Mucosa of descending colon (tissue), 3 donors: ENCODE data around the gene ASCC2. TPM values are rescaled to one million over a fixed set of nuclear protein-coding genes. Genes with fewer than 3 reads are reported as not detected.
A peak's percentile ranks its signal among the peaks of the same experiment; 100 is the strongest.

Source experiments
- ATAC-seq: fragments of 200-7000 bp; cut with Tn5 transposase; one replicate; pipeline ENCODE4 v1.9.1; 2020; ENCODE audit warnings: mild to moderate bottlenecking, moderate library complexity
- DNase-seq, 3 donors: peaks; one replicate each; pipeline ENCODE4 v3.0.0-alpha.2; 2020
- H3K36me3 ChIP-seq: fragments of 200-600 bp; one replicate; pipeline ENCODE4 v1.8.0; 2021; ENCODE audit warnings: low read depth, mild to moderate bottlenecking
- H3K4me1 ChIP-seq: fragments of 200-600 bp; one replicate; pipeline ENCODE4 v1.8.0; 2021; ENCODE audit warnings: low read depth, mild to moderate bottlenecking
- H3K4me3 ChIP-seq: fragments of 200-600 bp; one replicate; pipeline ENCODE4 v1.8.0; 2021; ENCODE audit warnings: mild to moderate bottlenecking
- H3K9me3 ChIP-seq: fragments of 200-600 bp; one replicate; pipeline ENCODE4 v1.8.0; 2021; ENCODE audit warnings: mild to moderate bottlenecking
- CTCF ChIP-seq: fragments of 200-600 bp; IDR thresholded peaks from one replicate; pipeline ENCODE4 v1.8.0; 2022; ENCODE audit warnings: antibody characterized with exemption, mild to moderate bottlenecking
- intact Hi-C, 2 donors: fragments of 100-400 bp; cut with DNase I in 1 of 2; cut with micrococcal nuclease in 1 of 2; formaldehyde crosslinking; loops; one replicate each; pipeline versions ENCODE4 v1.11.0 to v1.11.1; 2022; cut with DNase I, micrococcal nuclease
- total RNA-seq, 3 donors: library from RNA; stranded (reverse); fragmentation: NEBNext Ultra II Directional in 2 of 3; extraction: Animal tissue kit (Norgen Biotek cat#: 25700) in 2 of 3; gene quantifications; one replicate each; pipeline versions ENCODE4 v1.2.1 to v1.2.4, GENCODE V29; 2021 to 2023
- donor health status: DM: no; HTN: no; CAD: no; lungs with moderate emphysema.
- donor health status: DM: no; HTN: no; CAD: no.
- donor health status: DM: no; HTN: yes; CAD: no.

Gene ASCC2
- total RNA-seq, 3 donors from 2014 or later: 61.3 to 81.0 (median 63.5) TPM

- intact Hi-C loops: no loop called here
- H3K4me3 ChIP-seq: no peak overlapping the region
- TF ChIP-seq CTCF: no peak
- no peak for DNase-seq
- ATAC-seq: peak; percentile 37
- no peaks in the 10 kb centered on the region for H3K36me3 ChIP-seq
- H3K9me3 ChIP-seq: no peaks in the 10 kb centered on the region
- H3K4me1 ChIP-seq: peaks cover 9% of the 10 kb centered on the region
Observed at GRCh38 chr22:29780748-29781676, 57.1 kb downstream of the ASCC2 start.

- DNase-seq: no peak
- TF ChIP-seq CTCF: no peak
- no peaks in the 10 kb centered on the region for H3K9me3 ChIP-seq
- intact Hi-C loops: no loop called here
- H3K36me3 ChIP-seq: no peaks in the 10 kb centered on the region
- peaks cover 9% of the 10 kb centered on the region for H3K4me1 ChIP-seq
- ATAC-seq: no peak
- H3K4me3 ChIP-seq: no peak overlapping the region
Observed at GRCh38 chr22:29780220-29780619, 57.9 kb downstream of the ASCC2 start.

- intact Hi-C loops: no loop called here
- H3K4me1 ChIP-seq: peaks cover 7% of the 10 kb centered on the region
- H3K4me3 ChIP-seq: no peak overlapping the region
- no peaks in the 10 kb centered on the region for H3K36me3 ChIP-seq
- DNase-seq (no peak), ATAC-seq (peak; percentile 46)
- H3K9me3 ChIP-seq: no peaks in the 10 kb centered on the region
- no peak for TF ChIP-seq CTCF
Observed at GRCh38 chr22:29773233-29773632, 64.8 kb downstream of the ASCC2 start.

GRCh38 chr22:29772170-29772641, 65.9 kb downstream of the ASCC2 start:
- Histone ChIP-seq H3K9me3 (no peaks in the 10 kb centered on the region), H3K4me3 (no peak overlapping the region), H3K4me1 (peaks cover 11% of the 10 kb centered on the region), H3K36me3 (no peaks in the 10 kb centered on the region)
- DNase-seq (peak in 1 of 3 donors; percentile 31), ATAC-seq (peak; percentile 63)
- intact Hi-C loops: no loop called here
- no peak for TF ChIP-seq CTCF

GRCh38 chr22:29769723-29770321, 68.3 kb downstream of the ASCC2 start:
- Histone ChIP-seq H3K36me3 (no peaks in the 10 kb centered on the region), H3K4me3 (no peak overlapping the region), H3K4me1 (peaks cover 20% of the 10 kb centered on the region), H3K9me3 (no peaks in the 10 kb centered on the region)
- ATAC-seq: no peak
- TF ChIP-seq CTCF: no peak
- intact Hi-C loops: no loop called here
- DNase-seq: no peak
